Activated T-cell treated with anti-CD3 and anti-CD28 coated beads for 1 hour (primary cell): Measurements from ENCODE around the gene ZNF254.
"Not testable (repeated sequence)": the region's sequence is repeated elsewhere in the genome, so short reads cannot be mapped to it uniquely, and the experiment has no call there.

ENCODE experiments used
- DNase-seq: peaks from one replicate; pipeline ENCODE4 v3.0.0-alpha.2; 2020; ENCODE audit warnings: low read depth

ZNF254 gene

GRCh38 chr19:24086974-24087595 is at the start of gene ZNF254:
TSS of gene ZNF254 (plus strand) at chr19:24087187. CDS start at chr19:24087308, 121 bp downstream.
- DNase-seq = peak; percentile 50

- DNase-seq = no peak
Measured at GRCh38 chr19:24040621-24041020, 46.4 kb upstream of the ZNF254 start.

- DNase-seq = not testable (repeated sequence)
Measured at GRCh38 chr19:24041326-24041725, 45.7 kb upstream of the ZNF254 start.

- DNase-seq = no peak
Measured at GRCh38 chr19:24046550-24046949, 40.4 kb upstream of the ZNF254 start.

- DNase-seq = no peak
Measured at GRCh38 chr19:24048261-24048660, 38.7 kb upstream of the ZNF254 start.

- no peak for DNase-seq
Measured at GRCh38 chr19:24049537-24049936, 37.5 kb upstream of the ZNF254 start.

- no peak for DNase-seq
Measured at GRCh38 chr19:24051516-24051915, 35.5 kb upstream of the ZNF254 start.

- DNase-seq = no peak
Measured at GRCh38 chr19:24052811-24053210, 34.2 kb upstream of the ZNF254 start.

GRCh38 chr19:24053601-24054000 is 33.4 kb upstream of the ZNF254 start:
- DNase-seq = no peak

GRCh38 chr19:24054044-24054935 is 32.7 kb upstream of the ZNF254 start:
- DNase-seq = no peak

GRCh38 chr19:24055548-24055947 is 31.4 kb upstream of the ZNF254 start:
- DNase-seq = no peak

GRCh38 chr19:24057144-24057543 is 29.8 kb upstream of the ZNF254 start:
- DNase-seq = no peak

GRCh38 chr19:24059563-24060295 is 27.3 kb upstream of the ZNF254 start:
- DNase-seq = no peak

- no peak for DNase-seq
Measured at GRCh38 chr19:24060687-24061356, 26.2 kb upstream of the ZNF254 start.

- no peak for DNase-seq
Measured at GRCh38 chr19:24062190-24062589, 24.8 kb upstream of the ZNF254 start.

- DNase-seq = no peak
Measured at GRCh38 chr19:24063295-24063694, 23.7 kb upstream of the ZNF254 start.

GRCh38 chr19:24064175-24064574 is 22.8 kb upstream of the ZNF254 start:
- no peak for DNase-seq

- no peak for DNase-seq
Measured at GRCh38 chr19:24065243-24065642, 21.7 kb upstream of the ZNF254 start.

GRCh38 chr19:24065865-24066604 is 21.0 kb upstream of the ZNF254 start:
- DNase-seq = no peak

GRCh38 chr19:24069905-24070657 is 16.9 kb upstream of the ZNF254 start:
- DNase-seq = no peak

GRCh38 chr19:24071078-24071477 is 15.9 kb upstream of the ZNF254 start:
- DNase-seq = no peak
